Measurements from ENCODE around the gene MRPL58.
"Not testable (repeated sequence)": the region's sequence is repeated elsewhere in the genome, so short reads cannot be mapped to it uniquely, and the experiment has no call there.

MRPL58 gene

DNA sequence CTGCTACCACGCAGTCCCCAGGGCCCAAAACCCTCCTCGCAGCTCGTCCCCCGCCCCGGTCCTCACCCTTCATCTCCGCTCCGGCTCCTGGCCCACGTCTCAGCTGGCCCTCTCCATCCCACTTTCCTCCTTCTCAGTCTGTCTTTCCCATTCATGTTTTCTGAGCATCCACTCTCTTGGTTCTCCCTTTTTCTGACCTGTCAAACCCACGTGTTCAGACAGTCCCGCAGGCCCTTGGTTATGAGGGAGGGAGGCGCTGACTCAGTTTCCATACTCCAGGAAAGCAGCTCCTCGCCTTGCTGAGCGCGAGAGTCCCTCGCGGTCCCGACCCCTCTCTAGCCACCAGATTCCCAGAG is 39.5 kb upstream of the MRPL58 start:
- H3K27me3 ChIP-seq (ENCODE audit: control insufficient read depth, insufficient read depth, low read length) = peaks cover 61% of the 10 kb centered on the region
- no peak overlapping the region for H3K9ac ChIP-seq (ENCODE audit: low read length)
- H3K36me3 ChIP-seq (ENCODE audit: control insufficient read depth, insufficient read depth, low read length) = no peaks in the 10 kb centered on the region
- no peaks in the 10 kb centered on the region for H3K9me3 ChIP-seq (ENCODE audit: control insufficient read depth, insufficient read depth, low read depth, low read length)
- peak overlapping the region; percentile 82 for H3K4me3 ChIP-seq (ENCODE audit: low read depth, low read length)
- H3K27ac ChIP-seq (ENCODE audit: low read depth, low read length) = no peak overlapping the region
- H3K4me1 ChIP-seq (ENCODE audit: control insufficient read depth, insufficient read depth, low read length) = peaks cover 16% of the 10 kb centered on the region; the same call in 1 of the 2 replicates

GRCh38 chr17:74975943-74976342 is 36.5 kb upstream of the MRPL58 start:
- peaks cover 10% of the 10 kb centered on the region; the same call in 1 of the 2 replicates for H3K4me1 ChIP-seq (ENCODE audit: control insufficient read depth, insufficient read depth, low read length)
- H3K9me3 ChIP-seq (ENCODE audit: control insufficient read depth, insufficient read depth, low read depth, low read length) = no peaks in the 10 kb centered on the region
- no peaks in the 10 kb centered on the region for H3K36me3 ChIP-seq (ENCODE audit: control insufficient read depth, insufficient read depth, low read length)
- H3K27ac ChIP-seq (ENCODE audit: low read depth, low read length) = no peak overlapping the region
- H3K27me3 ChIP-seq (ENCODE audit: control insufficient read depth, insufficient read depth, low read length) = peaks cover 56% of the 10 kb centered on the region
- H3K4me3 ChIP-seq (ENCODE audit: low read depth, low read length) = no peak overlapping the region
- no peak overlapping the region for H3K9ac ChIP-seq (ENCODE audit: low read length)

GRCh38 chr17:74977802-74978201 is 34.7 kb upstream of the MRPL58 start:
- Histone ChIP-seq H3K9me3 (ENCODE audit: control insufficient read depth, insufficient read depth, low read depth, low read length) (no peaks in the 10 kb centered on the region), H3K36me3 (ENCODE audit: control insufficient read depth, insufficient read depth, low read length) (no peaks in the 10 kb centered on the region), H3K9ac (ENCODE audit: low read length) (no peak overlapping the region), H3K4me3 (ENCODE audit: low read depth, low read length) (no peak overlapping the region), H3K27me3 (ENCODE audit: control insufficient read depth, insufficient read depth, low read length) (peaks cover 44% of the 10 kb centered on the region), H3K4me1 (ENCODE audit: control insufficient read depth, insufficient read depth, low read length) (peaks cover 13% of the 10 kb centered on the region), H3K27ac (ENCODE audit: low read depth, low read length) (no peak overlapping the region)

DNA sequence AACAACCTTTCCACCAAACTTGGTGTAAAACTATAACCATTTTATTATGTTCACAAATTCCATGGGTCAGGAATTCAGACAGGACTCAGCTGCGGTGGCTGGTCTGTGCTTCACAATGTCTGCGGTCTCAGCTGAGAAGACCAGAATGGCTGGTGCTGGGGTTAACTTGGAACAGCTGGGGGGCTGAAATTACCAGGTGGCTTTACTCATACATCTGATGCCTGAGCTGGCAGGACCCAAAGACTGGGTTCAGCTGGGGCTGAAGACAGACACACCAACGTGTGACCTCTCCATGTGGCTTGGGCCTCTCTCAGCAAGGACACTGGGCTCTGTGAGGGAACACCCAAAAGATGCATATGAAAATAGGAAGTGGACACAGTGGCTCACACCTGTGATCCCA is 34.2 kb upstream of the MRPL58 start:
- H3K4me3 ChIP-seq (ENCODE audit: low read depth, low read length) = no peak overlapping the region
- no peak overlapping the region for H3K9ac ChIP-seq (ENCODE audit: low read length)
- H3K4me1 ChIP-seq (ENCODE audit: control insufficient read depth, insufficient read depth, low read length) = peaks cover 13% of the 10 kb centered on the region
- H3K9me3 ChIP-seq (ENCODE audit: control insufficient read depth, insufficient read depth, low read depth, low read length) = no peaks in the 10 kb centered on the region
- peaks cover 40% of the 10 kb centered on the region for H3K27me3 ChIP-seq (ENCODE audit: control insufficient read depth, insufficient read depth, low read length)
- no peak overlapping the region for H3K27ac ChIP-seq (ENCODE audit: low read depth, low read length)
- no peaks in the 10 kb centered on the region for H3K36me3 ChIP-seq (ENCODE audit: control insufficient read depth, insufficient read depth, low read length)

- Histone ChIP-seq H3K36me3 (ENCODE audit: control insufficient read depth, insufficient read depth, low read length) (no peaks in the 10 kb centered on the region), H3K27me3 (ENCODE audit: control insufficient read depth, insufficient read depth, low read length) (peaks cover 26% of the 10 kb centered on the region)
Measured at GRCh38 chr17:74979408-74980146, 32.9 kb upstream of the MRPL58 start.

GRCh38 chr17:74981318-74981978 is 31.0 kb upstream of the MRPL58 start:
- H3K36me3 ChIP-seq (ENCODE audit: control insufficient read depth, insufficient read depth, low read length) = no peaks in the 10 kb centered on the region
- H3K9ac ChIP-seq (ENCODE audit: low read length) = peak overlapping the region; percentile 78
- H3K4me1 ChIP-seq (ENCODE audit: control insufficient read depth, insufficient read depth, low read length) = peaks cover 17% of the 10 kb centered on the region
- H3K9me3 ChIP-seq (ENCODE audit: control insufficient read depth, insufficient read depth, low read depth, low read length) = no peaks in the 10 kb centered on the region
- peaks cover 10% of the 10 kb centered on the region; the same call in 1 of the 2 replicates for H3K27me3 ChIP-seq (ENCODE audit: control insufficient read depth, insufficient read depth, low read length)
- peak overlapping the region; percentile 54; the same call in 1 of the 2 replicates for H3K27ac ChIP-seq (ENCODE audit: low read depth, low read length)
- peak overlapping the region; percentile 97 for H3K4me3 ChIP-seq (ENCODE audit: low read depth, low read length)

More at GRCh38 chr17:74979408-74980146, 32.9 kb upstream of the MRPL58 start:
- Histone ChIP-seq H3K4me3 (ENCODE audit: low read depth, low read length) (no peak overlapping the region), H3K27ac (ENCODE audit: low read depth, low read length) (no peak overlapping the region), H3K4me1 (ENCODE audit: control insufficient read depth, insufficient read depth, low read length) (peaks cover 16% of the 10 kb centered on the region), H3K9me3 (ENCODE audit: control insufficient read depth, insufficient read depth, low read depth, low read length) (no peaks in the 10 kb centered on the region), H3K9ac (ENCODE audit: low read length) (no peak overlapping the region)

- Histone ChIP-seq H3K36me3 (ENCODE audit: control insufficient read depth, insufficient read depth, low read length) (no peaks in the 10 kb centered on the region), H3K9ac (ENCODE audit: low read length) (peak overlapping the region; percentile 78), H3K4me3 (ENCODE audit: low read depth, low read length) (peak overlapping the region; percentile 97), H3K27ac (ENCODE audit: low read depth, low read length) (peak overlapping the region; percentile 54; the same call in 1 of the 2 replicates), H3K27me3 (ENCODE audit: control insufficient read depth, insufficient read depth, low read length) (peaks cover 10% of the 10 kb centered on the region; the same call in 1 of the 2 replicates), H3K4me1 (ENCODE audit: control insufficient read depth, insufficient read depth, low read length) (peaks cover 21% of the 10 kb centered on the region), H3K9me3 (ENCODE audit: control insufficient read depth, insufficient read depth, low read depth, low read length) (no peaks in the 10 kb centered on the region)
Measured at GRCh38 chr17:74981979-74982662, 30.3 kb upstream of the MRPL58 start.

DNA sequence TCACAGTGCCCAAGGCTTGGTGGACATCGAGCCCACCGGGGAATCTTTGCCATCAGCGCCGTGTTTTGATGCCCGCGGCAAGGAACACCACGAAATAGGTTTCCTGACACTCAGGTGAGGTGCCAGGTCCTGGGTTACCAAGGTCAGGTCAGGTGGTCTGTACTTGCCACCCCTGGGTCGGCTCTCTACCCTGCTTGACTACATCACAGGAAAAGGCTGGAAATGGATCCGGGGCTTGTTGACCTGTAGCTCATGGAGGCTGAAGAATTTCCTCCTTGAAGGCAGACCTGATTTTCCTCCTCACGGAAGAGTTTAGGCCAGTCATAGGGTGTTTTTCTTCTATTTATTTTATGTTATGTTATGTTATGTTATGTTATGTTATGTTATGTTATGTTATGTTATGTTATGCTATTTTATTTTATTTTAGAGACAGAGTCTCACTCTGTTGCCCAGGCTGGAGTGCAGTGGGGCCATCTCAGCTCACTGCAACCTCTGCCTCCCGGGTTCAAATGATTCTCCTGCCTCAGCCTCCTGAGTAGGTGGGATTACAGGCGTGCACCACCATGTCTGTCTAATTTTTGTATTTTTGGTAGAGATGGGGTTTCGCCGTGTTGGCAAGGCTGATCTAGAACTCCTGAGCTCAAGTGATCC is 29.7 kb upstream of the MRPL58 start:
- H3K36me3 ChIP-seq (ENCODE audit: control insufficient read depth, insufficient read depth, low read length); H3K9me3 ChIP-seq (ENCODE audit: control insufficient read depth, insufficient read depth, low read depth, low read length); H3K27me3 ChIP-seq (ENCODE audit: control insufficient read depth, insufficient read depth, low read length): not testable (repeated sequence)
- peak overlapping the region; percentile 54; the same call in 1 of the 2 replicates for H3K27ac ChIP-seq (ENCODE audit: low read depth, low read length)
- peaks cover 21% of the 10 kb centered on the region for H3K4me1 ChIP-seq (ENCODE audit: control insufficient read depth, insufficient read depth, low read length)
- H3K9ac ChIP-seq (ENCODE audit: low read length) = peak overlapping the region; percentile 78
- H3K4me3 ChIP-seq (ENCODE audit: low read depth, low read length) = peak overlapping the region; percentile 97

DNA sequence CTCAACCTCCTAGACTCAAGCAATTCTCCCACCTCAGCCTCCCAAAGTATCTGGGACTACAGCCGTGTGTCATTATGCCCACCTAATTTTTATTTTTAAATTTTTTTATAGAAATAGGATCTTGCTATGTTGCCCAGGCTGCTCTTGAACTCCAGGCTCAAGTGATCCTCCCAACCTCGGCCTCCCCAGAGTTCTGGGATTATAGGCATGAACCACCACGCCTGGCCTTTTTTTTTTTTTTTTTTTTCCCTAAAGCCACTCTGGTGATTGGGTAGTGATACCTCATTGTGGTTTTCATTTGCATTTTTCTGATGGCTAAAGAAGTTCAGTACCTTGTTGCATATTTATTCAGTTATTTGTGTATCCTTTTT is 26.3 kb upstream of the MRPL58 start:
- no peak overlapping the region for H3K27ac ChIP-seq (ENCODE audit: low read depth, low read length)
- H3K36me3 ChIP-seq (ENCODE audit: control insufficient read depth, insufficient read depth, low read length) = no peaks in the 10 kb centered on the region
- H3K9ac ChIP-seq (ENCODE audit: low read length) = no peak overlapping the region
- H3K27me3 ChIP-seq (ENCODE audit: control insufficient read depth, insufficient read depth, low read length) = peaks cover 4% of the 10 kb centered on the region; the same call in 1 of the 2 replicates
- peaks cover 28% of the 10 kb centered on the region for H3K4me1 ChIP-seq (ENCODE audit: control insufficient read depth, insufficient read depth, low read length)
- H3K4me3 ChIP-seq (ENCODE audit: low read depth, low read length) = no peak overlapping the region
- H3K9me3 ChIP-seq (ENCODE audit: control insufficient read depth, insufficient read depth, low read depth, low read length) = no peaks in the 10 kb centered on the region

- no peaks in the 10 kb centered on the region for H3K36me3 ChIP-seq (ENCODE audit: control insufficient read depth, insufficient read depth, low read length)
- peaks cover 21% of the 10 kb centered on the region for H3K4me1 ChIP-seq (ENCODE audit: control insufficient read depth, insufficient read depth, low read length)
- H3K4me3 ChIP-seq (ENCODE audit: low read depth, low read length) = peak within 1 kb of the TSS; percentile 73
- H3K9ac ChIP-seq (ENCODE audit: low read length) = peak within 1 kb of the TSS; percentile 78
- H3K9me3 ChIP-seq (ENCODE audit: control insufficient read depth, insufficient read depth, low read depth, low read length) = no peaks in the 10 kb centered on the region
- H3K27ac ChIP-seq (ENCODE audit: low read depth, low read length) = peak within 1 kb of the TSS; percentile 32; the same call in 1 of the 2 replicates
- no peaks in the 10 kb centered on the region for H3K27me3 ChIP-seq (ENCODE audit: control insufficient read depth, insufficient read depth, low read length)
Measured at GRCh38 chr17:74987418-74987908, 25.0 kb upstream of the MRPL58 start, which contains the start of gene CDR2L. Gene CDR2L (plus strand): TSS chr17:74987632. CDS start chr17:74988044, 412 bp downstream.

Measured in HUES6 (cell line).